Right lobe of liver (tissue), 6 donors: Measurements from ENCODE around the gene C1orf56. TPM values are rescaled to one million over a fixed set of nuclear protein-coding genes. Genes with fewer than 3 reads are reported as not detected.

ENCODE experiments used
- ATAC-seq, 4 donors: fragments of 200-7000 bp; cut with Tn5 transposase; one replicate each; pipeline ENCODE4 v1.9.1; 2020; ENCODE audit warnings: mild to moderate bottlenecking in 4 of 4, moderate library complexity in 4 of 4
- DNase-seq, 3 donors: peaks; one replicate each; pipeline ENCODE4 v3.0.0-alpha.2; 2020
- H3K27ac ChIP-seq, 3 donors: fragments of 200-600 bp; one replicate each; pipeline ENCODE4 v1.8.0; 2022
- H3K27me3 ChIP-seq, 2 donors: fragments of 200-600 bp; one replicate each; pipeline ENCODE4 v1.8.0; 2022
- H3K36me3 ChIP-seq, 4 donors: fragments of 200-600 bp; sonication (generic) in 1 of 4; one replicate each; pipeline versions ENCODE4 v1.5.1 to v1.8.0; 2017 to 2022; ENCODE audit warnings: control low read depth in 1 of 4
- H3K4me1 ChIP-seq, 4 donors: fragments of 200-600 bp; sonication (generic) in 1 of 4; one replicate each; pipeline versions ENCODE4 v1.5.1 to v1.8.0; 2017 to 2022; ENCODE audit warnings: control low read depth in 1 of 4
- H3K4me3 ChIP-seq, 3 donors: fragments of 200-600 bp; one replicate each; pipeline ENCODE4 v1.8.0; 2022
- H3K9me3 ChIP-seq, 4 donors: fragments of 200-600 bp; sonication (generic) in 1 of 4; one replicate each; pipeline versions ENCODE4 v1.5.1 to v1.8.0; 2017 to 2022; ENCODE audit warnings: control low read depth in 1 of 4
- POLR2A ChIP-seq: fragments of 450-650 bp; IDR thresholded peaks from one replicate; pipeline ENCODE4 v1.6.1; 2017; ENCODE audit warnings: antibody characterized with exemption, mild to moderate bottlenecking
- WGBS: methylation state at CpG from one replicate; pipeline ENCODE4 v1.1.6; 2018; ENCODE audit warnings: low coverage, low lambda C conversion rate; ENCODE audit not compliant: insufficient coverage; ENCODE audit errors: missing lambda C conversion rate; 5-methylcytosine and 5-hydroxymethylcytosine counted together
- intact Hi-C, 2 donors: fragments of 100-400 bp; cut with DNase I; formaldehyde crosslinking; loops; one replicate each; pipeline versions ENCODE4 v1.11.2 to v1.14.1; 2022
- total RNA-seq, 6 experiments: library from RNA; depleted of rRNA in 2 of 6; stranded (reverse); fragments of >200 nt in 2 of 6; fragmentation: NEBNext Ultra II Directional in 3 of 6; extraction: Animal tissue kit (Norgen Biotek cat#: 25700) in 3 of 6; gene quantifications; one replicate each; pipeline versions ENCODE4 v1.1.0 to v1.2.4, GENCODE V29; 2016 to 2023
- TF ChIP-seq, protein P1 (sequence below), 4 donors: fragments of 200-600 bp in 3 of 4; fragments of 450-650 bp in 1 of 4; IDR thresholded peaks; one replicate each; pipeline versions ENCODE4 v1.5.1 to v1.8.0; 2016 to 2022; ENCODE audit warnings: antibody characterized with exemption in 4 of 4, mild to moderate bottlenecking in 2 of 4
- donor health status: DM: no; HTN: yes; CAD: no.
- donor health status: DM: no; HTN: no; CAD: no.
- donor health status: DM: no; HTN: no; CAD: no.
- donor health status: DM: no; HTN: yes; CAD: no.
- donor health status: DM: no; HTN: yes; CAD: no.

The C1orf56 gene
- total RNA-seq, 6 experiments from 2014 or later, result 2.4 to 5.7 (median 3.8) TPM

DNA sequence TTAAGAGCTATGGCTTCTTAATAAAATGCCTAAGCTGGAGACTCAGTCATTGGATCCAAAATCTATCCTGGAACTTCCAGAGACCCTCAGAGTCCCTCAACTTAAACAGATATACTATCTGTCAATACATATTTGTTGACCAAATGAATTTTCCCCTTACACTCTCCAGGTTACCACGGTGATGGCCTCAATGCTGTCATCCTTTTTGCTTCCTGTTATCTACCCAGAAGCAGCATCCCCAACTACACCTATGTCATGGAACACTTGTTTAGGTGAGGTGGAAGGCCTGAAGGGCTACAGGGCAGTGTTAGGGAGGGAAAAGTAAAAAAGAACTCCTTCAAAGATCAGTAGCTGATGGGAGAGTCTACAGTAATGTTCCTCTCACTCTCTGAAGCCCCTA lies 4.4 kb upstream of the C1orf56 start:
- intact Hi-C loops, result no loop called here
- Histone ChIP-seq H3K4me1 (peaks cover 0 to 4% (median 0%) of the 10 kb centered on the region in 4 donors), H3K9me3 (no peaks in the 10 kb centered on the region), H3K4me3 (no peak overlapping the region), H3K27ac (no peak overlapping the region), H3K27me3 (no peaks in the 10 kb centered on the region), H3K36me3 (peaks cover 0 to 6% (median 0%) of the 10 kb centered on the region in 4 donors)
- no peak for DNase-seq
- 71% methylated on average over 1 of the region's 1 CpG for WGBS
- ATAC-seq, result no peak
- TF ChIP-seq, protein P1, sequence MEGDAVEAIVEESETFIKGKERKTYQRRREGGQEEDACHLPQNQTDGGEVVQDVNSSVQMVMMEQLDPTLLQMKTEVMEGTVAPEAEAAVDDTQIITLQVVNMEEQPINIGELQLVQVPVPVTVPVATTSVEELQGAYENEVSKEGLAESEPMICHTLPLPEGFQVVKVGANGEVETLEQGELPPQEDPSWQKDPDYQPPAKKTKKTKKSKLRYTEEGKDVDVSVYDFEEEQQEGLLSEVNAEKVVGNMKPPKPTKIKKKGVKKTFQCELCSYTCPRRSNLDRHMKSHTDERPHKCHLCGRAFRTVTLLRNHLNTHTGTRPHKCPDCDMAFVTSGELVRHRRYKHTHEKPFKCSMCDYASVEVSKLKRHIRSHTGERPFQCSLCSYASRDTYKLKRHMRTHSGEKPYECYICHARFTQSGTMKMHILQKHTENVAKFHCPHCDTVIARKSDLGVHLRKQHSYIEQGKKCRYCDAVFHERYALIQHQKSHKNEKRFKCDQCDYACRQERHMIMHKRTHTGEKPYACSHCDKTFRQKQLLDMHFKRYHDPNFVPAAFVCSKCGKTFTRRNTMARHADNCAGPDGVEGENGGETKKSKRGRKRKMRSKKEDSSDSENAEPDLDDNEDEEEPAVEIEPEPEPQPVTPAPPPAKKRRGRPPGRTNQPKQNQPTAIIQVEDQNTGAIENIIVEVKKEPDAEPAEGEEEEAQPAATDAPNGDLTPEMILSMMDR (IDR thresholded peaks at IDR 0.05), result no peak
- TF ChIP-seq POLR2A, result no peak

- Histone ChIP-seq H3K9me3 (no peaks in the 10 kb centered on the region), H3K27ac (peak overlapping the region; percentile 64 to 83 (median 75)), H3K36me3 (peaks cover 1 to 23% (median 3%) of the 10 kb centered on the region in 4 donors), H3K4me1 (peaks cover 0 to 7% (median 2%) of the 10 kb centered on the region in 4 donors), H3K4me3 (peak overlapping the region; percentile 75 to 91 (median 80)), H3K27me3 (no peaks in the 10 kb centered on the region)
- ATAC-seq (peak; percentile 81 to 86 (median 84)), DNase-seq (peak; percentile 75 to 82 (median 79))
- intact Hi-C loops, result no loop called here
- 4% methylated on average over 5 of the region's 48 CpGs for WGBS
- peak; percentile 32 for TF ChIP-seq POLR2A
- TF ChIP-seq, protein P1 (IDR thresholded peaks at IDR 0.05), result peak in 3 of 4 donors; percentile 29 to 53 (median 45)
These were observed 534 bp downstream of the C1orf56 start for GRCh38 chr1:151047925-151048644.

- intact Hi-C loops, result no loop called here
- ATAC-seq (no peak), DNase-seq (no peak)
- WGBS, result 4% methylated on average over 3 of the region's 3 CpGs
- Histone ChIP-seq H3K4me3 (peak overlapping the region; percentile 75 to 91 (median 80)), H3K27ac (peak overlapping the region in 2 of 3 donors; percentile 64 to 75), H3K9me3 (no peaks in the 10 kb centered on the region), H3K4me1 (peaks cover 0 to 7% (median 2%) of the 10 kb centered on the region in 4 donors), H3K27me3 (no peaks in the 10 kb centered on the region), H3K36me3 (peaks cover 2 to 23% (median 8%) of the 10 kb centered on the region in 4 donors)
- no peak for TF ChIP-seq POLR2A
- TF ChIP-seq, protein P1 (IDR thresholded peaks at IDR 0.05), result peak in 1 of 4 donors; percentile 42
These were observed 1.1 kb downstream of the C1orf56 start for GRCh38 chr1:151048645-151049032.

- TF ChIP-seq, protein P1 (IDR thresholded peaks at IDR 0.05), result no peak
- TF ChIP-seq POLR2A, result no peak
- no peaks in the 10 kb centered on the region for H3K27me3 ChIP-seq
- no peak overlapping the region for H3K4me3 ChIP-seq
- WGBS, result no CpG with 5 or more reads among the region's 5 CpGs
- no peaks in the 10 kb centered on the region for H3K9me3 ChIP-seq
- ATAC-seq, result no peak
- no peak for DNase-seq
- peaks cover 5 to 31% (median 16%) of the 10 kb centered on the region in 4 donors for H3K36me3 ChIP-seq
- intact Hi-C loops, result no loop called here
- no peak overlapping the region for H3K27ac ChIP-seq
- peaks cover 0 to 7% (median 2%) of the 10 kb centered on the region in 4 donors for H3K4me1 ChIP-seq
These were observed 1.9 kb downstream of the C1orf56 start for GRCh38 chr1:151049458-151049857.
